ENCODE measurements around the gene GALNT18.

The GALNT18 gene

GRCh38 chr11:11304550-11304949 lies 317.3 kb downstream of the GALNT18 start:
- no peak for DNase-seq (ENCODE audit: low read depth)

DNA sequence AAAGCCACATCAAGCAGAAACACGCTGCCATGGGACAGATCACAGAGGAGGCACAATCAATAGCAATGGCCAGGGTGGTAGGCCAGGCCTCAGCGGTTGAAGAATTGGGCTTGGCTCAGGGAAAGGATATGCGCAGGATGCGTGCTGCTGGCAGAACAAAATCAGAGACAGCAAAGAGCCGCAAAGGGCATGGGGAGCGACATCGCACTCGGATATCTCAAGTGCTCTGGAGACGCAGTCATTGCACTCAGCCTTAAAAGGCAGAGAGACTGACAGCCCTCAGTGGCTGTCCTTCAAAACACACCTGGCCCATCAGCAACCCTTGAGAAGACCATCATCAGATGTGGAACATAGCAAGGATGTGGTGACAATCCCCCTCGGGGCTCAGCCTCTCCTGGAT lies 319.2 kb downstream of the GALNT18 start:
- DNase-seq (ENCODE audit: low read depth): no peak

- DNase-seq (ENCODE audit: low read depth): no peak
Measured at GRCh38 chr11:11301212-11301611, 320.6 kb downstream of the GALNT18 start.

GRCh38 chr11:11297578-11297977 lies 324.2 kb downstream of the GALNT18 start:
- no peak for DNase-seq (ENCODE audit: low read depth)

DNA sequence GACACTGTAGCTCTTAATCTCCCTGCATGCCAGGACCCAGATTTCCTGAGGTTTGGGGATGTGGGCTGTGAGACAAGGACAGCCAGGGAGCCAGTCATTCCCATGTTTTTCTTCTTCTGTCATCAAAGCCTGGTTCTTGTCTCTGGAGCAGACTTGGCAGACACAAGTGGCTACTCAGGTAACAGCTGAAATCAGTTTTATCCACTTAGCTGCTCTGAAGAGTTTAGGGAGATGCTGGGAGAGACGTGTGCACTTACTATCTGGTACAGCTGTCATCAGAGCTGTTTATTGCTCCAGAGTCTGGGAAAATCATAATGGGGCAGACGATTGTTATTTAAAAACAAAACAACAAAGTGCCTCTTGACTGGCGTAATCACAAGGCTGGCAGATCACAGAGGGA lies 325.4 kb downstream of the GALNT18 start:
- no peak for DNase-seq (ENCODE audit: low read depth)

DNA sequence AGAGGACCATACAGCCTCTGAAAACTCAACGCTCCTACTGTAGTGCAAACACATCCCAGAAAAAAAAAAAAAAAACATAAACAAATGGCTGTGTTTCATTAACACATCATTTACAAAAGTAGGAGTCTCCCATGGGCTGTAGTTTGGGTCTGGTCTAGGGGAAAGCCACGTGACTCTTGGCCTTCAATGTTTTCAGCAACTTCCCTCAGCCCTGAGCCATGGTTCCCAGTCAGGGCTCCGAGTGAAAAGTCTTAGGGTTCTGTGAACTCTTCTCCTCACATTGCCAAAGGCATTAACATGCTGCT lies 327.3 kb downstream of the GALNT18 start:
- no peak for DNase-seq (ENCODE audit: low read depth)

DNA sequence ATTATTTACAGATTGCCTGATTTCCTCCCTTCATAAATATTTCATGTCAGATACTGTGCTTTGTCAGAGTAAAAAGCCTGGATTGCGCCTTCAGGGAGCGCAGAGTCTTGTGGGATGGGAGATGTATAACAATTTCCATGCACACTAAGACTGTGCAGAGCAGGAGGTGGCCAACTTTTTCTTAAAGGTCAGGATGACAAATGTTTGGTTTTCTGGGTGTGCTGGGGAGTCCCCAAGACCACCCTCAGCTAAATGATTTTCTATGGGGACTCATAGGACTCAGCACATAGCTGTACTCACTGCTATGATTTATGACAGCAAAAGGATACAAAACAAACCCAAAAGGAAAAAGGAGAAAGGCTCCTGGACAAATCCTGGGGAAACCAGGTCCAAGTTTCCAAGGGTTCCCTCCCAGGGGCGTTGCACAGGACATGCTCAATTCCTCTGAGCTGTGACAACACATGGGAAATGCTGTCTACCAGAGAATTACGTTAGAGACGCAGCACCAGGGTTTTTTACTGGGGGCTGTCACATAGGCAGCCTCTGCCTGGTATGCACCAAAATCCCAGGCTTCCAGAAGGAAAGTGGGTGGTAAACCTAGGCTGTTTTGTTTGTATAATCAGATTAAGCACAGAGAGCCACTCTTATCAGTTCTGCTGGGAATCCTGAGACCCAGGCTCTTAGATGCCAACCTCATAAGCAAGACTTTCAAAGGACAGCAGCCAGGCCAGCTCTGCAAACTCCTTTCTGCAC lies 327.8 kb downstream of the GALNT18 start:
- DNase-seq (ENCODE audit: low read depth): no peak

GRCh38 chr11:11292839-11293238 lies 329.0 kb downstream of the GALNT18 start:
- no peak for DNase-seq (ENCODE audit: low read depth)

- DNase-seq (ENCODE audit: low read depth): no peak
Measured at GRCh38 chr11:11291041-11292015, 330.5 kb downstream of the GALNT18 start.

- DNase-seq (ENCODE audit: low read depth): no peak
Measured at GRCh38 chr11:11290354-11290753, 331.5 kb downstream of the GALNT18 start.

DNA sequence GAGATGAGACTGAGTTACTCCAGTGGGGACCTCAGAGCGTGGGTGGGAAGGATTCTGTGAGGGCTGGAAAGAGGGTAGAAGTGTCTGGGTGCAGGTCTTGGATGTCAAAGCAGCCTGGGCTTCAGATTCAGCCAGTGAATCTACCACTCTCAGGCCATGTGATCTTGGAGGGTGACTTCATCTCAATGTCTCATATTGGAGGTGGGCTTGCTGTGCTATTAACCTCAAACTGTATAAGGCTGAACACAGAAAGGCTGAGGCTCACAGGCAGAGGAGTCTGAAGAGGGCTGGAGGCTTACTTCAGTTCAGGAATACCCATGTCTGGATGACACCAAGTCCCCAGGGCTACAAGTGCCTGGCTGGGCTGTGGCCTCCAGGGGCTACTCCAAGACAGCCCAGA lies 332.1 kb downstream of the GALNT18 start:
- DNase-seq (ENCODE audit: low read depth): no peak

GRCh38 chr11:11288972-11289616 lies 332.7 kb downstream of the GALNT18 start:
- no peak for DNase-seq (ENCODE audit: low read depth)

DNA sequence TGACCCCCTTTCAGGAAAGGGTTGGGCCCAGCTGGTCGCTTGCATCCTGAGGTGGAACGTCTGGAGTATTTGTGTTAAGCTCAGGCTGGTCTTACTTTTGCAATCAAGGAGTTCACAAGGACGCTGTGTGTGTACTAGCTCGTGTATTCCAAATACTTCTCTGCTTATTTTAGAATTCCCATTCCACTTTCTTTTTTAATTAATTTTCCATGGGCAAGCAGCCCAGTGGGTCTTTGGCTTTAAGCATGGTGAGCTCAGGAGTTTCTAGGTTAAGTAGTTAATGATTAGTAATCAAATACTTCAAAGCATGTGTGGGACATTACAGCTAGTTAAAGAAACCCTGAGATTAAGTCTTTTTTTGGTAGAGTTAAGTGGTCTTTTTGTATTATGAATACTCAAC lies 337.3 kb downstream of the GALNT18 start:
- DNase-seq (ENCODE audit: low read depth): no peak

GRCh38 chr11:11281626-11282025 lies 340.2 kb downstream of the GALNT18 start:
- no peak for DNase-seq (ENCODE audit: low read depth)

GRCh38 chr11:11280826-11281225 lies 341.0 kb downstream of the GALNT18 start:
- no peak for DNase-seq (ENCODE audit: low read depth)

GRCh38 chr11:11279956-11280689 lies 341.7 kb downstream of the GALNT18 start:
- no peak for DNase-seq (ENCODE audit: low read depth)

- no peak for DNase-seq (ENCODE audit: low read depth)
Measured at GRCh38 chr11:11272254-11272653, 349.6 kb downstream of the GALNT18 start.

GRCh38 chr11:11270236-11270775 lies 351.5 kb downstream of the GALNT18 start:
- DNase-seq (ENCODE audit: low read depth): no peak

DNA sequence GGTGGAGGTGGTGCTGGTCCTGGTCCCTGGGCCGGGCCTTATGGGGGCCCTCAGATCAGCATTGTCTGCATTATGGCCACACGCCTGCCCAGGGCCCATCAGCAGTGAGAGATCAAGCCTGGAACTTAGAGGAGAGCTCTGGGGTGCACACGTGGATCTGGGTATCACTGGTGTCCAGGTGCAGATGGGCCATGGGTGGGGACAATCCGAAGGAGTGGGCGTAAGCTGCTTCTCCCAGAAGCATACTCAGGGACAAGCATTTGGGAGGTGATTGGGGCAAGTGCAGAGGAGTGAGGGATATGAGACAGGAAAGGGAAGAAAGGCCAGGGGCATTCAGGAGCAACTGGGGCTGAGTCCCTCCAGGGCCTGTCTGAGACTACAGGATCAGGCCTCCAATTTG lies 353.1 kb downstream of the GALNT18 start:
- DNase-seq (ENCODE audit: low read depth): no peak

DNA sequence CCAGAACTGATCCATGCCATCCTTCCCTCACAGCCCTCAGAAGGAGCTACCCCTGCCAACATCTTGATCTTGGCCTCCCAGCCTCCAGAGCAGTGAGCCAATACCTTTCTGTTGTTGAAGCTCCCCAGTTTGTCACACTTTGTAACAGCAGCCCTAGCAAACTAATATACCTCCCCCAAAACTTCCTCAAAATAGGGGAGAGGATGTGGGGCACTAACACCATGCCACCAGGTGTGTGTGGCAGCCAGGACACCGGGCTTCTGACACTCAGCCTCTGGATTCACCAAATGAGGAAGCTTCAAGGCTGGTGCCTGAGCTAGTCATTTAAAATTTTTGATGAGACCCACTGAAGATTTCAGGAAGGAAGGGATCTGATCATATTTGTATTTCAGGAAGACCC lies 353.7 kb downstream of the GALNT18 start:
- no peak for DNase-seq (ENCODE audit: low read depth)

- DNase-seq (ENCODE audit: low read depth): no peak
Measured at GRCh38 chr11:11267312-11267711, 354.5 kb downstream of the GALNT18 start.

Measured in activated T-helper 1 cell treated with Interleukin-2 at 50 U/mL for 16 hours (primary cell).